ENCODE results near the gene MSLN. TPM values are rescaled to one million over a fixed set of nuclear protein-coding genes. Genes with fewer than 3 reads are reported as not detected.
A peak's percentile ranks its signal among the peaks of the same experiment; 100 is the strongest.

MSLN gene
- total RNA-seq, 1 donor from 2014 or later, result 0.77 TPM

GRCh38 chr16:777826-778225, 17.3 kb downstream of the MSLN start:
- DNase-seq (ENCODE audit: extremely low spot score, unreplicated experiment), result no peak
- H3K36me3 Mint-ChIP-seq, result no peaks in the 10 kb centered on the region
- H3K27ac Mint-ChIP-seq, result peak overlapping the region; percentile 62

GRCh38 chr16:778447-778846, 17.9 kb downstream of the MSLN start:
- no peak for TF ChIP-seq CTCF (conservative IDR thresholded peaks at IDR 0.05)
- H3K36me3 Mint-ChIP-seq, result no peaks in the 10 kb centered on the region
- H3K27me3 Mint-ChIP-seq, result peaks cover 10% of the 10 kb centered on the region
- H3K4me3 Mint-ChIP-seq, result no peak overlapping the region
- no peaks in the 10 kb centered on the region for H3K9me3 Mint-ChIP-seq
- H3K4me1 Mint-ChIP-seq (ENCODE audit: unreplicated experiment), result peaks cover 4% of the 10 kb centered on the region
- no peak overlapping the region for H3K27ac Mint-ChIP-seq
- no peak for DNase-seq (ENCODE audit: extremely low spot score, unreplicated experiment)

More at GRCh38 chr16:777826-778225, 17.3 kb downstream of the MSLN start:
- H3K9me3 Mint-ChIP-seq, result no peaks in the 10 kb centered on the region
- TF ChIP-seq CTCF (conservative IDR thresholded peaks at IDR 0.05), result no peak
- no peak overlapping the region for H3K4me3 Mint-ChIP-seq
- H3K27me3 Mint-ChIP-seq, result peaks cover 10% of the 10 kb centered on the region
- peaks cover 4% of the 10 kb centered on the region for H3K4me1 Mint-ChIP-seq (ENCODE audit: unreplicated experiment)

- Mint-ChIP-seq H3K4me3 (no peak overlapping the region), H3K27ac (no peak overlapping the region), H3K36me3 (no peaks in the 10 kb centered on the region), H3K9me3 (no peaks in the 10 kb centered on the region), H3K27me3 (peaks cover 10% of the 10 kb centered on the region), H3K4me1 (ENCODE audit: unreplicated experiment) (peaks cover 4% of the 10 kb centered on the region)
- no peak for TF ChIP-seq CTCF (conservative IDR thresholded peaks at IDR 0.05)
- no peak for DNase-seq (ENCODE audit: extremely low spot score, unreplicated experiment)
These were observed 18.5 kb downstream of the MSLN start for GRCh38 chr16:778909-779527.

GRCh38 chr16:779561-779960, 19.0 kb downstream of the MSLN start:
- Mint-ChIP-seq H3K27me3 (peaks cover 10% of the 10 kb centered on the region), H3K36me3 (no peaks in the 10 kb centered on the region), H3K4me3 (no peak overlapping the region), H3K9me3 (no peaks in the 10 kb centered on the region), H3K27ac (no peak overlapping the region), H3K4me1 (ENCODE audit: unreplicated experiment) (peaks cover 4% of the 10 kb centered on the region)
- TF ChIP-seq CTCF (conservative IDR thresholded peaks at IDR 0.05), result no peak
- no peak for DNase-seq (ENCODE audit: extremely low spot score, unreplicated experiment)

- TF ChIP-seq CTCF (conservative IDR thresholded peaks at IDR 0.05), result no peak
- Mint-ChIP-seq H3K9me3 (no peaks in the 10 kb centered on the region), H3K36me3 (no peaks in the 10 kb centered on the region), H3K27ac (no peak overlapping the region), H3K4me1 (ENCODE audit: unreplicated experiment) (peaks cover 4% of the 10 kb centered on the region), H3K4me3 (no peak overlapping the region), H3K27me3 (peaks cover 10% of the 10 kb centered on the region)
- DNase-seq (ENCODE audit: extremely low spot score, unreplicated experiment), result no peak
These were observed 19.8 kb downstream of the MSLN start for GRCh38 chr16:780296-780695.
